Stimulated activated CD8-positive, alpha-beta memory T cell treated with anti-CD3 and anti-CD28 coated beads, Interleukin-7, amount 100 ng/mL, for 48 hours (primary cell): ENCODE data around the gene GIPC3.
A peak's percentile ranks its signal among the peaks of the same experiment; 100 is the strongest.

Source experiments
- DNase-seq, 2 donors: peaks; one replicate each; pipeline ENCODE4 v3.0.0-alpha.2; 2020; ENCODE audit warnings: low read depth in 1 of 2; ENCODE audit errors: extremely low read depth in 1 of 2

The GIPC3 gene

DNA sequence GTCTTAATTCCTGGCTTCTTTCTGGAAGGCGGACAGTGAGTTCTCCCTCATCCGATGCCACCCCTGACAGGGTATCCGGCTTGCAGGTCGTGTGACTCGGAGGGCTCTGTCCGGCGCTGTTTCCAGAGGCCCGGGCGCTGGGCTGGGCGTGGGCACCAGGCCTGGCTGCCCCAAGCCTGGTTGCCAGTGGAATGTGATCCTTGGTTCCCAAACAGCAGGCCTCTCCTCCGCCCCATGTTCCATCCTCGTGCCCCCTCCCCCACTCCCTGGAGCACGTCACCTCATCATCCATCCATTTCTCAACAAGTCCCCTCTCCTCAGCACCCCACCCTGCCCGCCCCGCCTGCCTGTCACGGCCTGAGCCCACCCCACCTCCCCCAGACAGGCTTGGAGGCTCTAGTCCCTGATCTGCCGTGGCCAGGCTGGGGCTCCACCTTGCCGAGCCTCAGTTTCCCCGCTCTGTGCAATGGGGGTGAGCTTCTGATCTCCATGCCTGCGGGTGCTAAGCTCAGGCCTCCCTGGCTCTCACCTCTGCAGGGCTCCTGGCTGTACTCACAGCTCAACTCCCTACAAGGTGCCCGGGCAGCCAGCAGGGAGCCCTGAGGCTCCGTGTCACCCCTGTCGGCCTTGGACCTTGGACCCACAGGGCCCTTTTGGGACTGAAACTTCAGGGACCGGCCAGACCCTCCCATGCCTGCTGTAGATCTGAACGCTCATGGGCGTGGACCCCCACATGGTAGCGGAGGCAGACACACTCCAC lies 19.1 kb downstream of the GIPC3 start:
- DNase-seq, result no peak

- peak in 1 of 2 donors; percentile 17 for DNase-seq
Observed at GRCh38 chr19:3604987-3605343, 19.7 kb downstream of the GIPC3 start.

- DNase-seq, result no peak
Observed at GRCh38 chr19:3605361-3605760, 20.1 kb downstream of the GIPC3 start.

GRCh38 chr19:3605770-3606169 lies 20.5 kb downstream of the GIPC3 start:
- DNase-seq, result no peak

GRCh38 chr19:3606174-3606689 lies 21.0 kb downstream of the GIPC3 start:
- no peak for DNase-seq

GRCh38 chr19:3606690-3607289 lies 21.5 kb downstream of the GIPC3 start, which contains the start of gene TBXA2R:
Gene TBXA2R (minus strand): TSS chr19:3606875. CDS start chr19:3600634, 6,241 bp downstream.
- DNase-seq, result peak; percentile 46 to 47

GRCh38 chr19:3607303-3608078 lies 22.2 kb downstream of the GIPC3 start:
- no peak for DNase-seq

- DNase-seq, result no peak
Observed at GRCh38 chr19:3608079-3608641, 22.9 kb downstream of the GIPC3 start.

DNA sequence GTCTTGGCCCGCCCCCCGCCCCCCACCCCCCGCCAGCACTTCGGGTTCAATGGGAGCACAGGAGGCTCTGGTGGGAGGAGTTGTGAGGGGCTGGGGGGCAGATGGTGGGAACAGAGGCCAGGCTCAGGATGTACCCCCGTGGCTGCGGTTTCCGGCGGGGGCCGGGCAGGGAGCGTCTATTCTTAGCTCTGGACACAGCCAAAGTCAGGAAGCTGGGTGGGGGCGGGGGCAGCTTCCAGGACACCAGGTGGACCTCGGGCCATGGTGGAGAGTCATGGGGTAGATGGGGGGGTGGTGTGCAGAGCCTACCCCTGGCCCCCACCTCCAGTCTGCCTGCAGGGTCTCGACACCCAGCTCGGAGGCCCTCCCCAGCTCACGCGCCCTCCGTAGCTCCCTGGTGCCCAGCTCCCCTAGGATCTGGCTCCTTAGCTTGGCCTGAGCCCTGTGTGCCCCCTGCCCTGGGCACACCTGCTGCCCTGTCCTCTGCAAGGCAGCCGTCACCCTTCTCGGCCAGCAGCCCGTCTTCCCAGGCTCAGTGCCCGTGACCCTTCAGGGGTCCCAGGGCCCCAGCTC lies 23.6 kb downstream of the GIPC3 start:
- no peak for DNase-seq

DNA sequence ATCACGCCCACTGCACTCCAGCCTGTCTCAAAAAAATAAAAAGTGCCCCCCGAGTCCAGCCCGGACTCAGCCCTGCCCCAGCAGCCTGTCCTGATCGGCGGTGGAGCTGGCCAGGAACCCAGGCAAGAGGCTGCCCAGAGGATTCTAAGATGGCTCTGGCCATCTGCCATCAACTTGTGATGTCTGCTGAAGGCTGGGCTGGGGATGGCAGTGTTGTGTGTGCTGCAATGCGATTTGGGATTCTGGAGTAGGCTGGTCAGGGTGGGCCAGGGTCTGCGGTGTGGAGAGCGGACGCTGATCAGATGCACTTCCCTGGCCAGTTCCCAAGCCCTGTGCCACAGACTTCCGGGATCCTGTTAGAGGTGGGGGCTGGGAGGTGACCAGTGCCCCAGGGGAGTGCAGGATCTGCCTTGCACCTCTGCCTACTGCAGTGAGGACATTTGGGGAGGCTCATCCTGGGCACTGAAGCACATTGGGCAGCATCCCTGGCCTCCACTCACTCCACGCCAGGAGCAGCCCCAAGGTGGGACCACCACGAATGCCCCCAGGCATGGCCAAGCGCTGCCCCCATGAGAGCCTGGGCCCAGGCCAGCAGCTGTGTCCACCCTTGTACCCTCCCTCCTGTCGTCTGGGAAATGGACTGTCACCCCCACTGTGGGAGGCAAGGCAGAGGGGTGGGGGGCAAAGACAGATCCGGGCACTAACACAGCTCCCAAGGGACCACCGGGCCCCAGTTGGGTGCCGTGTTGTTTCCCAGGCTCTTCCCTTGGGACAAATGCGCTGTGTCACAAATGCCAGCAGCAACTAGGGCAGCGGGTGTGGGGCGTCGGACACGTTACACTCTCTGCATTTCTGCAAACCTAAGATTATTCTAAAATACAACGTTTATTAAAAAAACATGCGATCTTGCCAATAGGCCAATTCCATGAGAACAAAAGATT lies 24.8 kb downstream of the GIPC3 start:
- no peak for DNase-seq

DNA sequence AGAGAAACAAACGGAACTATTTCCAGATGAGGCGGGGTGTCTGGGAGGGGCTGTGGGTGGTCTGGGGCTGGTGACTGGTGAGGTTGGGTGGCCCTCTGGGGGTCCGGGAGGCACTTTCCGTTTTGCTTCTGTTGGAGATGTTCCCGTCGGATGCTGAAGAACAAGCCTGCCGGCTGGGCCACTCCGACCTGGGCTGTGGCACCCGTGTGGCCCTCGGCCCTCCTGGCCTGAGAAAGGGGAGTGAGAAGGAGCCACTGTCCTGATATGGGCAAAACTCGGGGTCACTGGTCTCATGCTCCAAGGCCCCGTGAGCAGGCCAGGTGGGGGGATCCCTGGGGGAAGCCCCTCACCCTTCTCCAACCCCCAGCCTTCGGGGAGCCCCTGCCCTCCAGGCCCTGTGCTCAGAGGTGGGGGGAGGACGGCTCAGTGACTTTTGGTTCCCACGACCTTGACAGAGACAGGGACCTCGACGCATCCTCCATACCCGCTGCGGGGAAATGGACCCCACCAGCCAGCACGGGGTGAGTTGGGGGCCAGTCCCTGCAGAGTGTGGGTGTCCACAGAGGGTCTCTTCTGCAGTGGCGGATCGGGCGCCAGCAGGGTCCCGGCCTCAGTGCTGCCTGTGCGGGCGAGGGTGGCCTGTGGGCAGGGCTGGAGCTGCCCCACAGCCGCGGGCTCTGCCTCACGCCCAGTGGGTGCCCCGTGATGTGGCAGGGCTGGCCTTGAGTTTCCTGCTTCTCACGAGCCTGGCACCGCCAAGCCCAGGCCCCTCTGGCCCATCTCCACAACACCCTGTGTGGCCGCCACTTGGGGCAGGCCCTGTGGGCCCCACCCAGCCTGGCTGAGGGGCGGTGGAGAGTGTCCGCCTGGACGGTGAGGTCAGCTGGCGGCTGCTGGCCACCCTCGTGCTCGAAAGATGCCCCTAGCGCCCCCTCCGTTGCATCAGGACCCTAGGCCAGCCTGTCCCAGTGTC lies 25.8 kb downstream of the GIPC3 start:
- DNase-seq, result no peak

DNA sequence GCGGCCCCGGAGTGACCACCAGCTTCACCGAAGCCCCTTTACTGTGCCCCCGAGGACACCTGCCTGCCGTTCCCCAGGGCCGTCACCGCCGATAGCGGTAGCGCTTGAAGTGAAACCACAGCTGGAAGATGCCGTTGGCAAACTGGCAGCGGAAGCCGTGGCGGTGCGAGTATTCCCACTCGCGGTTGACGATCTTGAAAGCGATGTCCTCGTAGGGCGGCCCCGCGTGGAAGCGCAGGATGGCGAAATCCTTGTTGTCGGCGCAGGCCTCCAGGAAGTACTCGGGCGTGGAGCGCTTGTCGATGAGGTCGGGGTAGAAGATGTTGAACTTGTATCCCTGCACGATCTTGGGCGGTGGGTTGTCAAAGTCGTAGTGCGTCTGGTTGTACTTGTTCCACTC lies 26.6 kb downstream of the GIPC3 start:
- no peak for DNase-seq

GRCh38 chr19:3612330-3612729 lies 27.1 kb downstream of the GIPC3 start:
- DNase-seq, result no peak

DNA sequence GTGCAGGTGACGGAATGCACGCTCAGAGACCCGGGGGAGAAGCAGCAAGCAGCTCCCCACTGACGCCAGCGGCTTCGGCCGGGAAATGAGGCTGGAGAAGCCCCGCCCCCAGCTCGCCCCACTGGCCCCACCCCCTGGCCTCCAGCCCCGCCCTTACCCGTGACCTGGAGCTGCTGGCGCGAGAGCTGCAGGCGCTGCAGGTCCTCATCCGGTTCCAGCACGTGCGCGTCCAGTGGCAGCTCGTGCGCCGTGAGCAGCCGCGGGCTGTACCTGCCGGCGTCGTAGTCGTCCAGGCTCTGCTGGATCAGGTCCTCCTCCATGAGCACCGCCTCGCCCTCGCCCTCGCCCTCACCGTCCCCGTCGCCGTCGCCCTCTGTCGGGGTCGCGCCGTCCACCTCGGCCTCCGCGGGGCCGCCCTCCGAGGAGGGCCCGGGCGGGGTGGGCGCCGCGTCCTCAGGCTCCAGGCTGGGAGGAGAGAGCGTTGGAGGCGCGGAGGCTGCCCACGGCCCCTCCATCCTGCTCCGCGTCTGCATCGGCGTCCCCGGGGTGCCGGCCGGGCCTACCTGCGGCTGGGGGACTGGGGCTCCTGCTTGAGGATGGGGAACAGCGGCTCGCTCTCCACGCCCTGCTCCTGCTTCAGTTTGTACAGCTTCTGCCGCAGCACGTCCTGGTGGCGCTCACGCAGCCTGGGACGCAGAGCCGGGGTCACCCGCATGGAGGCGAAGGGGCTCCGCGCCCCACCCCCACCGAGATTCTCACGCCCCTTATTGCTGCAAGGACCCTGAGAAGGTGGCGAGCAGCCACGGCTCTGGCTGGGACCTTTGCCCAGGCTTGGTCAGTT lies 27.8 kb downstream of the GIPC3 start:
- no peak for DNase-seq

DNA sequence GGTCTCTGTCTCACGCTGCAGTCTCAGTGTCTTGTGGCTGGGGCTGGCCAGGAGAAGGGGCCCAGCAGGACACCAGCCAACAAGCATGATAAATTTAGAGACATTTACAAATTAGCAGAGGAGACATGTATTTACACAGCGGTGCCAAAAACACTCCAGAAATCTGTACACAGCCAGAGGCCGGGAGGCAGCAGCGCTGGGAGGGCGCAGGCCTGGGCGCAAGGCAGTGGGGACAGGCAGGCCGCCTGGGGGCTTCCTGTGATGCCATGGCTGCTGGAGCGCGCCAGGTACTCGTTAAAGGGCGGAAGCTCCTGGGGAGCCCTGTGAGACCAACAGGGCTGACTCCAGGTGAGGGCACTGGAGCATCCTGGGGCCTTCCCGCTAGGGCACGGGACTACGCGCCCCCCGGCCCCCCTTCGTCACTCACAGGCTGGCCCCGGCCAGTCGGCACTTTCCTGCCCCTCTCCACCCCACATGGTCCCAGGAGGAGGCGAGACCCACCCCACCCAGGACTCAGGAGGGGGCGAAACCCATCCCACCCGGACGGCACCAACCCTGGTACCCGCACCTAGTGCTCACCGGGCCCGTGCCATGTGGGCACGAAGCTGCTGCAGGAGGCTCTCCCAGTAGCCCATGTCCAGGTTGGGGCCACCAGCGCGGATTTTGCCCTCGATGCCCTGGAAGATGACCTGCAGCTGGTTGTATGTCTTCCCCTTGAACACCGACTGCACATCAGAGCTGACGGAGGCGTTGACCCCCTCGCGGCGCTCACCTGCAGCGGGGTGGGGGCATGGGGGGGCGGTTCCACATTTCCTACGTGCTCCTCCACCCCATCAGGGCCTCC lies 28.8 kb downstream of the GIPC3 start:
- DNase-seq, result no peak

GRCh38 chr19:3614858-3615505 lies 29.7 kb downstream of the GIPC3 start:
- DNase-seq, result no peak
